Glutamatergic neuron (in vitro differentiated cells): Measurements from ENCODE around the gene CCDC116. TPM values are rescaled to one million over a fixed set of nuclear protein-coding genes. Genes with fewer than 3 reads are reported as not detected.
"Not testable (repeated sequence)": the region's sequence is repeated elsewhere in the genome, so short reads cannot be mapped to it uniquely, and the experiment has no call there.

Experiments used
- DNase-seq: peaks from one replicate; pipeline ENCODE4 v3.0.0; 2022
- H3K27ac Mint-ChIP-seq: one replicate; pipeline ENCODE4 v1.8.0; 2020; ENCODE audit warnings: mild to moderate bottlenecking, mixed read lengths, inconsistent platforms; ENCODE audit not compliant: unreplicated experiment
- H3K27me3 Mint-ChIP-seq: one replicate; pipeline ENCODE4 v1.8.0; 2020; ENCODE audit warnings: mild to moderate bottlenecking, moderate library complexity, mixed read lengths, inconsistent platforms; ENCODE audit not compliant: unreplicated experiment
- H3K36me3 Mint-ChIP-seq: one replicate; pipeline ENCODE4 v1.8.0; 2020; ENCODE audit warnings: mild to moderate bottlenecking, mixed read lengths, inconsistent platforms; ENCODE audit not compliant: unreplicated experiment
- H3K4me1 Mint-ChIP-seq: one replicate; pipeline ENCODE4 v1.8.0; 2020; ENCODE audit warnings: mild to moderate bottlenecking, low read depth, mixed read lengths, inconsistent platforms; ENCODE audit not compliant: unreplicated experiment
- H3K4me3 Mint-ChIP-seq: one replicate; pipeline ENCODE4 v1.8.0; 2020; ENCODE audit warnings: mild to moderate bottlenecking, mixed read lengths, inconsistent platforms; ENCODE audit not compliant: unreplicated experiment
- H3K9me3 Mint-ChIP-seq: one replicate; pipeline ENCODE4 v1.8.0; 2020; ENCODE audit warnings: mild to moderate bottlenecking, moderate library complexity, mixed read lengths, inconsistent platforms; ENCODE audit not compliant: unreplicated experiment
- CTCF ChIP-seq: fragments of 200-600 bp; sonication (generic); IDR thresholded peaks from one replicate; pipeline ENCODE4 v1.5.0; 2021; ENCODE audit not compliant: partially characterized antibody, unreplicated experiment
- total RNA-seq: library from RNA; stranded (reverse); fragmentation: NEBNext Ultra II Directional; extraction: Animal tissue kit (Norgen Biotek cat#: 25700); gene quantifications from one replicate; pipeline ENCODE4 v1.2.1, GENCODE V29; 2021; ENCODE audit not compliant: unreplicated experiment

CCDC116 gene
- total RNA-seq, 1 donor from 2014 or later: 0.71 TPM

DNA sequence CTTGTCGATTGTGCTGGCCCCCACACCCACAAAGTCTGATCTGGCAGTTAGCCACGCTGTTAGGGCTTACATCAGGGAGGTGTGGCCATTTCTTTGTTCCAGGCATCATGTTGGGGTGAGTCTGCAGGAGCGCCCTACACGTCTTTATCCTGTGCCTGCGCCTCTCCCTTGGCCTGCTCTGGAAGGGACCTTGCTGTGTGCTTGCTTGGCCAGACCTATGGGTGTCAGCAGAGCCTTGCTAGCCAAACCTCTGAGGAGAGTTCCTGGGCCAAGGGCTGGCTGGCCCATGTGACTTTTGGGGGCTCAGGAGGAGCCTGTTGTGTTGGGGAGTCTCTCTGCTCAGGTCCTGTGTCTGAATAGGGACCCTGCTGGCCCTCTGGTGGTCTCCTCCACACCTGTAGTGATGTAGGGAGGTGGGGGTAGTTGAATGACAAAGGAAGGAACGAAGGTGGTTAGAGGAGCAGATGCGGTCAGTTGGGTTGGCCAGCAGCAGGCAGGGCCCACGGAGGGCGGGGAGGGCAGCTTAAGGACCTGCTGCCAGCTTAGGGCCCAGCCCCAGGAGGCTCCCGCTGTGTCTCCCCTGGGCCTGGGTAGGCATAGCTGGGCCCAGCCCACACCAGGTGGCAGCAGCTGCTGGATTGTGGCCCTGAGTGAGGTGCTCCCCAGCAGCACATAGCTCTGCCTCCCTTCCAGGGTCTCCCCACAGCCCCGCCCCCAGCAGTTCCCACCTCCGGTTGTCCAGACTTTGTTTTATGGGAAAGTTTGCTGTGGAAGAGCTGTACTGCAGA lies 41.2 kb downstream of the CCDC116 start:
- DNase-seq: no peak

GRCh38 chr22:21674638-21675245 lies 42.2 kb downstream of the CCDC116 start:
- Mint-ChIP-seq H3K4me1 (peaks cover 15% of the 10 kb centered on the region), H3K27me3 (peaks cover 10% of the 10 kb centered on the region), H3K27ac (no peak overlapping the region), H3K36me3 (peaks cover 10% of the 10 kb centered on the region), H3K9me3 (peaks cover 11% of the 10 kb centered on the region), H3K4me3 (no peak overlapping the region)
- no peak for DNase-seq
- no peak for TF ChIP-seq CTCF

More for the DNA sequence above, 41.2 kb downstream of the CCDC116 start:
- peaks cover 15% of the 10 kb centered on the region for H3K4me1 Mint-ChIP-seq
- no peak for TF ChIP-seq CTCF
- peaks cover 11% of the 10 kb centered on the region for H3K9me3 Mint-ChIP-seq
- H3K36me3 Mint-ChIP-seq: peaks cover 10% of the 10 kb centered on the region
- no peak overlapping the region for H3K27ac Mint-ChIP-seq
- peaks cover 10% of the 10 kb centered on the region for H3K27me3 Mint-ChIP-seq
- no peak overlapping the region for H3K4me3 Mint-ChIP-seq

GRCh38 chr22:21677606-21678443 lies 45.3 kb downstream of the CCDC116 start:
- no peak for TF ChIP-seq CTCF
- Mint-ChIP-seq H3K27ac (no peak overlapping the region), H3K9me3 (peaks cover 11% of the 10 kb centered on the region), H3K36me3 (peaks cover 5% of the 10 kb centered on the region), H3K4me1 (peaks cover 10% of the 10 kb centered on the region), H3K27me3 (peaks cover 10% of the 10 kb centered on the region), H3K4me3 (no peak overlapping the region)
- DNase-seq: no peak

GRCh38 chr22:21678842-21679241 lies 46.3 kb downstream of the CCDC116 start:
- not testable (repeated sequence) for H3K4me1 Mint-ChIP-seq, H3K4me3 Mint-ChIP-seq, H3K36me3 Mint-ChIP-seq, H3K27me3 Mint-ChIP-seq, H3K27ac Mint-ChIP-seq, DNase-seq
- H3K9me3 Mint-ChIP-seq: peaks cover 12% of the 10 kb centered on the region

GRCh38 chr22:21679383-21679782 lies 46.8 kb downstream of the CCDC116 start:
- H3K4me3 Mint-ChIP-seq: no peak overlapping the region
- no peak for TF ChIP-seq CTCF
- no peak for DNase-seq
- no peak overlapping the region for H3K27ac Mint-ChIP-seq
- H3K36me3 Mint-ChIP-seq: peaks cover 5% of the 10 kb centered on the region
- peaks cover 12% of the 10 kb centered on the region for H3K9me3 Mint-ChIP-seq
- peaks cover 3% of the 10 kb centered on the region for H3K4me1 Mint-ChIP-seq
- peaks cover 7% of the 10 kb centered on the region for H3K27me3 Mint-ChIP-seq
